Glutamatergic neuron (in vitro differentiated cells): ENCODE data around the gene SCD5. TPM values are rescaled to one million over a fixed set of nuclear protein-coding genes. Genes with fewer than 3 reads are reported as not detected.
A peak's percentile ranks its signal among the peaks of the same experiment; 100 is the strongest.

Source experiments
- DNase-seq: peaks from one replicate; pipeline ENCODE4 v3.0.0; 2022
- H3K27ac Mint-ChIP-seq: one replicate; pipeline ENCODE4 v1.8.0; 2020; ENCODE audit warnings: mild to moderate bottlenecking, mixed read lengths, inconsistent platforms; ENCODE audit not compliant: unreplicated experiment
- H3K27me3 Mint-ChIP-seq: one replicate; pipeline ENCODE4 v1.8.0; 2020; ENCODE audit warnings: mild to moderate bottlenecking, moderate library complexity, mixed read lengths, inconsistent platforms; ENCODE audit not compliant: unreplicated experiment
- H3K36me3 Mint-ChIP-seq: one replicate; pipeline ENCODE4 v1.8.0; 2020; ENCODE audit warnings: mild to moderate bottlenecking, mixed read lengths, inconsistent platforms; ENCODE audit not compliant: unreplicated experiment
- H3K4me1 Mint-ChIP-seq: one replicate; pipeline ENCODE4 v1.8.0; 2020; ENCODE audit warnings: mild to moderate bottlenecking, low read depth, mixed read lengths, inconsistent platforms; ENCODE audit not compliant: unreplicated experiment
- H3K4me3 Mint-ChIP-seq: one replicate; pipeline ENCODE4 v1.8.0; 2020; ENCODE audit warnings: mild to moderate bottlenecking, mixed read lengths, inconsistent platforms; ENCODE audit not compliant: unreplicated experiment
- H3K9me3 Mint-ChIP-seq: one replicate; pipeline ENCODE4 v1.8.0; 2020; ENCODE audit warnings: mild to moderate bottlenecking, moderate library complexity, mixed read lengths, inconsistent platforms; ENCODE audit not compliant: unreplicated experiment
- CTCF ChIP-seq: fragments of 200-600 bp; sonication (generic); IDR thresholded peaks from one replicate; pipeline ENCODE4 v1.5.0; 2021; ENCODE audit not compliant: partially characterized antibody, unreplicated experiment
- total RNA-seq: library from RNA; stranded (reverse); fragmentation: NEBNext Ultra II Directional; extraction: Animal tissue kit (Norgen Biotek cat#: 25700); gene quantifications from one replicate; pipeline ENCODE4 v1.2.1, GENCODE V29; 2021; ENCODE audit not compliant: unreplicated experiment

Gene SCD5
- total RNA-seq, 1 donor from 2014 or later, result 31.9 TPM

- Mint-ChIP-seq H3K9me3 (peaks cover 1% of the 10 kb centered on the region), H3K4me3 (no peak overlapping the region), H3K27me3 (peaks cover 2% of the 10 kb centered on the region), H3K4me1 (peaks cover 10% of the 10 kb centered on the region), H3K36me3 (no peaks in the 10 kb centered on the region), H3K27ac (no peak overlapping the region)
- no peak for TF ChIP-seq CTCF
- no peak for DNase-seq
These were observed 11.0 kb upstream of the SCD5 start for GRCh38 chr4:82809619-82810018.

- Mint-ChIP-seq H3K36me3 (no peaks in the 10 kb centered on the region), H3K27ac (no peak overlapping the region), H3K27me3 (peaks cover 5% of the 10 kb centered on the region), H3K9me3 (peaks cover 2% of the 10 kb centered on the region), H3K4me3 (no peak overlapping the region), H3K4me1 (peaks cover 4% of the 10 kb centered on the region)
- DNase-seq, result no peak
- no peak for TF ChIP-seq CTCF
These were observed 5.2 kb upstream of the SCD5 start for GRCh38 chr4:82803746-82804145.

- Mint-ChIP-seq H3K9me3 (peaks cover 1% of the 10 kb centered on the region), H3K27ac (no peak overlapping the region), H3K4me1 (peaks cover 4% of the 10 kb centered on the region), H3K27me3 (peaks cover 5% of the 10 kb centered on the region), H3K4me3 (no peak overlapping the region), H3K36me3 (no peaks in the 10 kb centered on the region)
- no peak for TF ChIP-seq CTCF
- no peak for DNase-seq
These were observed 4.3 kb upstream of the SCD5 start for GRCh38 chr4:82802911-82803310.

- no peaks in the 10 kb centered on the region for H3K36me3 Mint-ChIP-seq
- TF ChIP-seq CTCF, result no peak
- H3K4me3 Mint-ChIP-seq, result no peak overlapping the region
- DNase-seq, result peak; percentile 26
- no peak overlapping the region for H3K27ac Mint-ChIP-seq
- H3K4me1 Mint-ChIP-seq, result peaks cover 4% of the 10 kb centered on the region
- peaks cover 7% of the 10 kb centered on the region for H3K27me3 Mint-ChIP-seq
- H3K9me3 Mint-ChIP-seq, result peaks cover 1% of the 10 kb centered on the region
These were observed 3.4 kb upstream of the SCD5 start for GRCh38 chr4:82801910-82802521.

GRCh38 chr4:82799006-82799881, 648 bp upstream of the SCD5 start:
- peak overlapping the region; percentile 88 for H3K4me3 Mint-ChIP-seq
- peaks cover 1% of the 10 kb centered on the region for H3K9me3 Mint-ChIP-seq
- peak; percentile 22 for DNase-seq
- peaks cover 8% of the 10 kb centered on the region for H3K4me1 Mint-ChIP-seq
- TF ChIP-seq CTCF, result no peak
- H3K36me3 Mint-ChIP-seq, result peaks cover 4% of the 10 kb centered on the region
- H3K27ac Mint-ChIP-seq, result peak overlapping the region; percentile 59
- peaks cover 12% of the 10 kb centered on the region for H3K27me3 Mint-ChIP-seq
